Mammary microvascular endothelial cell (primary cell): ENCODE data around the gene NAA30. TPM values are rescaled to one million over a fixed set of nuclear protein-coding genes. Genes with fewer than 3 reads are reported as not detected.

Experiments used
- total RNA-seq: library from RNA; depleted of rRNA; stranded (reverse); fragments of >200 nt; gene quantifications from 2 replicates; pipeline ENCODE4 v1.2.3, GENCODE V29; 2015

The NAA30 gene
- 13.7 and 16.1 TPM in 2 replicates for total RNA-seq

GRCh38 chr14:57390037-57390805 lies at the start of gene NAA30:
Gene NAA30 (plus strand): TSS chr14:57390586. CDS start chr14:57390958, 372 bp downstream.

Other genes with a start within 250 kb of the NAA30 start
- gene EXOC5, start 121.7 kb upstream of the NAA30 start, total RNA-seq, result 57.5 and 59.6 TPM in 2 replicates
- gene AP5M1, start 121.6 kb upstream of the NAA30 start, total RNA-seq, result 24.7 and 29.2 TPM in 2 replicates
- not detected in 2 replicates for gene CCDC198, start 103.3 kb downstream of the NAA30 start, total RNA-seq